Mucosa of descending colon (tissue), 3 donors: ENCODE measurements around the gene CST9. TPM values are rescaled to one million over a fixed set of nuclear protein-coding genes. Genes with fewer than 3 reads are reported as not detected.

Experiments
- ATAC-seq: fragments of 200-7000 bp; cut with Tn5 transposase; one replicate; pipeline ENCODE4 v1.9.1; 2020; ENCODE audit warnings: mild to moderate bottlenecking, moderate library complexity
- DNase-seq, 3 donors: peaks; one replicate each; pipeline ENCODE4 v3.0.0-alpha.2; 2020
- H3K36me3 ChIP-seq: fragments of 200-600 bp; one replicate; pipeline ENCODE4 v1.8.0; 2021; ENCODE audit warnings: low read depth, mild to moderate bottlenecking
- H3K4me1 ChIP-seq: fragments of 200-600 bp; one replicate; pipeline ENCODE4 v1.8.0; 2021; ENCODE audit warnings: low read depth, mild to moderate bottlenecking
- H3K4me3 ChIP-seq: fragments of 200-600 bp; one replicate; pipeline ENCODE4 v1.8.0; 2021; ENCODE audit warnings: mild to moderate bottlenecking
- H3K9me3 ChIP-seq: fragments of 200-600 bp; one replicate; pipeline ENCODE4 v1.8.0; 2021; ENCODE audit warnings: mild to moderate bottlenecking
- intact Hi-C, 2 donors: fragments of 100-400 bp; cut with DNase I in 1 of 2; cut with micrococcal nuclease in 1 of 2; formaldehyde crosslinking; loops; one replicate each; pipeline versions ENCODE4 v1.11.0 to v1.11.1; 2022; cut with DNase I, micrococcal nuclease
- total RNA-seq, 3 donors: library from RNA; stranded (reverse); fragmentation: NEBNext Ultra II Directional in 2 of 3; extraction: Animal tissue kit (Norgen Biotek cat#: 25700) in 2 of 3; gene quantifications; one replicate each; pipeline versions ENCODE4 v1.2.1 to v1.2.4, GENCODE V29; 2021 to 2023
- TF ChIP-seq, protein P1 (sequence below): fragments of 200-600 bp; IDR thresholded peaks from one replicate; pipeline ENCODE4 v1.8.0; 2022; ENCODE audit warnings: antibody characterized with exemption, mild to moderate bottlenecking
- donor health status: DM: no; HTN: no; CAD: no; lungs with moderate emphysema.
- donor health status: DM: no; HTN: no; CAD: no.
- donor health status: DM: no; HTN: yes; CAD: no.

Gene CST9
- total RNA-seq, 3 donors from 2014 or later: not detected

DNA sequence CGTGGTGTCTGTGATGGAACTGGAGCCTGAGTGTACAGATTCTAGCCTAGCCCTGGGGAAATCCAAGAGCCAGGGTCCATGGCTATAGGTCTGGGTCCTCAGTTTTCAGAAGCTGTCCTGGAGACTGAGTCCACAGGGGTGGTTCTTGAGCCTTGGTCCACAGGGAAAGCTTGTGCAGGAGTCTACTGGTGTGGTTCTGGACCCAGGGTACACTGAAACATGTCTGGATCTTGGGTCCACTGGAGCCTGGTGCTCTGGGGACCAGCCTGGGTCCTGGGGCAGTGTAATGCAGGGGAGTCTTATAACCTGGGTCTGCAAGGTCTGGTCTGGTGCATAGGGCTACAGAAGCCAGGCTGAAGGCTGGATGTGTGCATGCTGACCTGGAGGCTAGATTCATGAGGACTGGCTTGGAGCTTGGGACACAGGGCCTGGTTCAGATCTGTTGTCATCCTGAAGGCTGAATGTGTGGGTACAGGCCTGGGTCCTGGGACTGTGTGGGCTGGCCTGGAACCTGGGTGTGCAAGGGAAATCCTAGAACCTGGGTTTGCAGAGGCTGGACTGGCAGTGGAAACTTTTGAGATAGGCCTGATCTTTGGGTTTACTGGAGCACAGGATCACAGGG, 42.9 kb downstream of the CST9 start:
- intact Hi-C loops: no loop called here
- no peak for ATAC-seq
- no peak overlapping the region for H3K4me3 ChIP-seq
- no peaks in the 10 kb centered on the region for H3K4me1 ChIP-seq
- no peak for DNase-seq
- H3K36me3 ChIP-seq: no peaks in the 10 kb centered on the region
- TF ChIP-seq, protein P1, sequence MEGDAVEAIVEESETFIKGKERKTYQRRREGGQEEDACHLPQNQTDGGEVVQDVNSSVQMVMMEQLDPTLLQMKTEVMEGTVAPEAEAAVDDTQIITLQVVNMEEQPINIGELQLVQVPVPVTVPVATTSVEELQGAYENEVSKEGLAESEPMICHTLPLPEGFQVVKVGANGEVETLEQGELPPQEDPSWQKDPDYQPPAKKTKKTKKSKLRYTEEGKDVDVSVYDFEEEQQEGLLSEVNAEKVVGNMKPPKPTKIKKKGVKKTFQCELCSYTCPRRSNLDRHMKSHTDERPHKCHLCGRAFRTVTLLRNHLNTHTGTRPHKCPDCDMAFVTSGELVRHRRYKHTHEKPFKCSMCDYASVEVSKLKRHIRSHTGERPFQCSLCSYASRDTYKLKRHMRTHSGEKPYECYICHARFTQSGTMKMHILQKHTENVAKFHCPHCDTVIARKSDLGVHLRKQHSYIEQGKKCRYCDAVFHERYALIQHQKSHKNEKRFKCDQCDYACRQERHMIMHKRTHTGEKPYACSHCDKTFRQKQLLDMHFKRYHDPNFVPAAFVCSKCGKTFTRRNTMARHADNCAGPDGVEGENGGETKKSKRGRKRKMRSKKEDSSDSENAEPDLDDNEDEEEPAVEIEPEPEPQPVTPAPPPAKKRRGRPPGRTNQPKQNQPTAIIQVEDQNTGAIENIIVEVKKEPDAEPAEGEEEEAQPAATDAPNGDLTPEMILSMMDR: no peak
- peaks cover 22% of the 10 kb centered on the region for H3K9me3 ChIP-seq

DNA sequence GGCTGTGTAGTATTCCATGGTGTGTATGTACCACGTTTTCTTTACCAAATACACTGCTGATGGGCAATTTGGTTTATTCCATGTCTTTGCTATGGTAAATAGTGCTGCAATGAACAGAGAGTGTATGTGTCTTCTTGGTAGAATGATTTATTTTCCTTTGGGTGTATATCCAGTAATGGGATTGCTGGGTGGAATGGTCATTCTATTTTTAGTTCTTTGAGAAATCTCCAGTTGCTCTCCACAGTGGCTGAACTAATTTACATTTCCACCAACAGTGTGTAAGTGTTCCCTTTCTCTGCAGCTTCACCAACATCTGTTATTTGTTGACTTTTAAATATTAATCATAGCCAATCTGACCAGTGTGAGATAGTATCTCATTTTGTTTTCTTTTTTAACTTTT, 51.3 kb downstream of the CST9 start:
- TF ChIP-seq, protein P1: no peak
- intact Hi-C loops: no loop called here

More for the DNA sequence above, 51.3 kb downstream of the CST9 start:
- Histone ChIP-seq H3K4me3 (no peak overlapping the region), H3K9me3 (no peaks in the 10 kb centered on the region), H3K4me1 (no peaks in the 10 kb centered on the region), H3K36me3 (no peaks in the 10 kb centered on the region)
- no peak for DNase-seq
- no peak for ATAC-seq

Other genes starting within 250 kb of the CST9 start
- gene GZF1, start 243.7 kb downstream of the CST9 start, total RNA-seq: 10 to 100 TPM in 1 of 3 donors, 1 to 10 TPM in 2; 5.8 to 16.2 (median 9.3) TPM
- 10 to 100 TPM in 1 of 3 donors, 1 to 10 TPM in 2; 8.2 to 22.8 (median 8.9) TPM for gene NAPB, start 184.4 kb downstream of the CST9 start, total RNA-seq
- not detected for gene CSTL1, start 166.2 kb downstream of the CST9 start, total RNA-seq
- not detected for gene CST11, start 153.0 kb downstream of the CST9 start, total RNA-seq
- gene CST8, start 114.8 kb downstream of the CST9 start, total RNA-seq: not detected
- not detected for gene CST9L, start 37.4 kb downstream of the CST9 start, total RNA-seq
- gene CST3, start 32.0 kb upstream of the CST9 start, total RNA-seq: 100 to 1,000 TPM; 763 to 916 (median 852) TPM
- not detected for gene CST4, start 83.1 kb upstream of the CST9 start, total RNA-seq
- gene CST1, start 145.0 kb upstream of the CST9 start, total RNA-seq: not detected
- not detected for gene CST2, start 220.8 kb upstream of the CST9 start, total RNA-seq